Smooth muscle cell (in vitro differentiated cells): ENCODE measurements around the gene ATP4A. TPM values are rescaled to one million over a fixed set of nuclear protein-coding genes. Genes with fewer than 3 reads are reported as not detected.

Experiments used
- DNase-seq: peaks from one replicate; lab custom pipeline; 2025; ENCODE audit not compliant: unreplicated experiment; lab: John Stamatoyannopoulos, UW
- H2AFZ ChIP-seq: fragments of 200-600 bp; sonication (generic); 2 replicates; pipeline ENCODE4 v1.6.0; 2016; ENCODE audit warnings: antibody characterized with exemption, low read depth, mild to moderate bottlenecking
- H3F3A ChIP-seq: fragments of 200-600 bp; sonication (generic); 2 replicates; pipeline ENCODE4 v1.6.0; 2017; ENCODE audit warnings: antibody characterized with exemption, low read depth
- H3K27ac ChIP-seq: fragments of 200-600 bp; sonication (generic); 2 replicates; pipeline ENCODE4 v1.5.1; 2016; ENCODE audit warnings: low read depth, mild to moderate bottlenecking
- H3K27me3 ChIP-seq: fragments of 200-600 bp; sonication (generic); 2 replicates; pipeline ENCODE4 v1.6.1; 2016; ENCODE audit warnings: low read depth, mild to moderate bottlenecking
- H3K36me3 ChIP-seq: fragments of 200-600 bp; sonication (generic); 2 replicates; pipeline ENCODE4 v1.5.1; 2016; ENCODE audit warnings: low read depth
- H3K4me1 ChIP-seq: fragments of 200-600 bp; sonication (generic); 2 replicates; pipeline ENCODE4 v1.5.1; 2016; ENCODE audit warnings: low read depth
- H3K4me2 ChIP-seq: fragments of 200-600 bp; sonication (generic); 2 replicates; pipeline ENCODE4 v1.6.0; 2016; ENCODE audit warnings: mild to moderate bottlenecking
- H3K4me3 ChIP-seq: fragments of 200-600 bp; sonication (generic); 2 replicates; pipeline ENCODE4 v1.5.1; 2016; ENCODE audit warnings: mild to moderate bottlenecking
- H3K79me2 ChIP-seq: fragments of 200-600 bp; sonication (generic); 2 replicates; pipeline ENCODE4 v1.6.0; 2016; ENCODE audit warnings: low read depth, mild to moderate bottlenecking
- H3K9ac ChIP-seq: fragments of 200-600 bp; sonication (generic); 2 replicates; pipeline ENCODE4 v1.6.0; 2016; ENCODE audit warnings: low read depth
- H3K9me3 ChIP-seq: fragments of 200-600 bp; sonication (generic); replicated peaks from 2 replicates; pipeline ENCODE4 v1.5.1; 2016; ENCODE audit warnings: low read depth
- H4K20me1 ChIP-seq: fragments of 200-600 bp; sonication (generic); 2 replicates; pipeline ENCODE4 v1.6.0; 2016; ENCODE audit warnings: low read depth
- CTCF ChIP-seq: fragments of 200-600 bp; sonication (generic); IDR thresholded peaks from 2 replicates; pipeline ENCODE4 v1.5.1; 2017; ENCODE audit warnings: borderline replicate concordance, mild to moderate bottlenecking, antibody characterized with exemption; ENCODE audit not compliant: insufficient read depth, poor library complexity, severe bottlenecking
- WGBS: methylation state at CpG from one replicate; pipeline ENCODE4 v1.1.7; 2016; ENCODE audit warnings: low lambda C conversion rate; 5-methylcytosine and 5-hydroxymethylcytosine counted together
- polyA plus RNA-seq: library from polyadenylated mRNA; unstranded; fragments of >200 nt; fragmentation: Nextera tagmentation; extraction: Ambion mirVana; gene quantifications from 2 replicates; pipeline ENCODE4 v1.2.1, GENCODE V29; 2016
- total RNA-seq: library from RNA; depleted of rRNA; stranded (reverse); fragments of >200 nt; gene quantifications from 2 replicates; pipeline ENCODE4 v1.2.3, GENCODE V29; 2014

ATP4A gene
- total and polyA plus RNA-seq, 2 experiments from 2014 or later = not detected

GRCh38 chr19:35545001-35545854 is 18.2 kb downstream of the ATP4A start, which contains the start of gene TMEM147:
TSS of gene TMEM147 (plus strand) at chr19:35545626. CDS start at chr19:35545740, 114 bp downstream.
- Histone ChIP-seq H3K4me2 (peak within 1 kb of the TSS; percentile 98), H3K79me2 (peaks cover 11% of the 10 kb centered on the region), H3K27ac (peak within 1 kb of the TSS; percentile 55), H3K27me3 (no peaks in the 10 kb centered on the region), H3K4me1 (peaks cover 15% of the 10 kb centered on the region), H4K20me1 (no peaks in the 10 kb centered on the region), H2AFZ (peak within 1 kb of the TSS; percentile 92), H3K4me3 (peak within 1 kb of the TSS; percentile 88), H3F3A (no peaks in the 10 kb centered on the region), H3K36me3 (no peaks in the 10 kb centered on the region), H3K9ac (peak within 1 kb of the TSS; percentile 88), H3K9me3 (no peaks in the 10 kb centered on the region)
- WGBS = under 1% methylated on average over 66 of the region's 85 CpGs
- DNase-seq = peak; percentile 66
- TF ChIP-seq CTCF = no peak

GRCh38 chr19:35544110-35544802 is 19.2 kb downstream of the ATP4A start:
- peak overlapping the region; percentile 88 for H3K9ac ChIP-seq
- peak overlapping the region; percentile 98 for H3K4me2 ChIP-seq
- no peaks in the 10 kb centered on the region for H3K27me3 ChIP-seq
- no peaks in the 10 kb centered on the region for H3F3A ChIP-seq
- no peak for TF ChIP-seq CTCF
- DNase-seq = no peak
- WGBS = 75% methylated on average over 3 of the region's 3 CpGs
- H3K36me3 ChIP-seq = no peaks in the 10 kb centered on the region
- no peaks in the 10 kb centered on the region for H4K20me1 ChIP-seq
- no peak overlapping the region for H3K27ac ChIP-seq
- peaks cover 15% of the 10 kb centered on the region for H3K4me1 ChIP-seq
- H3K9me3 ChIP-seq = no peaks in the 10 kb centered on the region
- H3K79me2 ChIP-seq = peaks cover 11% of the 10 kb centered on the region
- peak overlapping the region; percentile 88 for H3K4me3 ChIP-seq
- H2AFZ ChIP-seq = peak overlapping the region; percentile 92

- H3F3A ChIP-seq = no peaks in the 10 kb centered on the region
- WGBS = 98% methylated on average over 15 of the region's 15 CpGs
- no peaks in the 10 kb centered on the region for H3K36me3 ChIP-seq
- no peak overlapping the region for H3K9ac ChIP-seq
- no peak for TF ChIP-seq CTCF
- H4K20me1 ChIP-seq = no peaks in the 10 kb centered on the region
- H3K4me1 ChIP-seq = peaks cover 15% of the 10 kb centered on the region
- no peak for DNase-seq
- no peak overlapping the region for H2AFZ ChIP-seq
- no peaks in the 10 kb centered on the region for H3K9me3 ChIP-seq
- no peak overlapping the region for H3K4me3 ChIP-seq
- no peak overlapping the region for H3K4me2 ChIP-seq
- no peak overlapping the region for H3K27ac ChIP-seq
- H3K79me2 ChIP-seq = peaks cover 11% of the 10 kb centered on the region
- no peaks in the 10 kb centered on the region for H3K27me3 ChIP-seq
Measured at GRCh38 chr19:35543280-35544109, 20.0 kb downstream of the ATP4A start.
